ENCODE data around the gene HMOX2. TPM values are rescaled to one million over a fixed set of nuclear protein-coding genes. Genes with fewer than 3 reads are reported as not detected.

The HMOX2 gene
- total and polyA plus RNA-seq, 2 experiments from 2014 or later = 61.5 to 101 TPM

DNA sequence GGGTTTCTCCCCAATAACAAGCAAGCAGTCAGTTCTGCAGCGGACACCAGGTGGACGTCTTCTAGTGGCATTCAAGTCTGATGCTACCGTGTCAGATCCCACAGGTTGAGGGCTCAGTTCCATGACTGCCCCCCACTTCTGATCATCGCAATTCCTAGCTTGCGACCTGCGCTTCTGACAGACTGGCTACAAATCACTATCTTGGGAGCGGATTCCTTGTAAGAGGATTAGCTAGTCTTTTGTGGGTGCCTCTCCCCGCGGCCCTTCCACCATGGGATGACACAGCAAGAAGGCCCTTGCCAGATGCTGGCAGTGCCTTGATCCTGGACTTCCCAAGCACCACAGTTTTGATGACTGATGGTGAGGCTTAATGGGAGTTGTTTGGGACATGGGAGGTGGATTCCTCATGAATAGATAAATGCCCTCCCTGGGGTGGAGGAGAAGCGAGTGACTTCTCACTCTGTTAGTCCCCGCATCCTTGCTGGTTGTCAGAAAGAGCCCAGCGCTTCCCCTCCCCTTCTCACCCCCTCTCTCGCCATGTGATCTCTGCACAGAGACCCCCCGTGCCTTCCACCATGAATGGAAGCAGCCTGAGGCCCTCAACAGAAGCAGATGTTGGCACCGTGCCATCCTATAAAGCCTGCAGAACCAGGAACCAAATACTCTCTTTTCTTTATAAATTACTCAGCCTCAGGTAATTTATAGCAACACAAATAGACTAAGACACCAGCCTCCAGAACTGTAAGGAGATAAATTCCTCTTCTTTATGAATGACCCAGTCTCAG lies 43.3 kb downstream of the HMOX2 start:
- H3K4me1 ChIP-seq (ENCODE audit: low read depth) = no peaks in the 10 kb centered on the region
- no peaks in the 10 kb centered on the region for H3K36me3 ChIP-seq
- no peaks in the 10 kb centered on the region for H3K27me3 ChIP-seq
- DNase-seq (ENCODE audit: low read depth in 1 of 2, low spot score in 1 of 2) = no peak
- no peak overlapping the region for H3K27ac ChIP-seq
- no peak overlapping the region for H3K4me3 ChIP-seq
- TF ChIP-seq, protein P1, sequence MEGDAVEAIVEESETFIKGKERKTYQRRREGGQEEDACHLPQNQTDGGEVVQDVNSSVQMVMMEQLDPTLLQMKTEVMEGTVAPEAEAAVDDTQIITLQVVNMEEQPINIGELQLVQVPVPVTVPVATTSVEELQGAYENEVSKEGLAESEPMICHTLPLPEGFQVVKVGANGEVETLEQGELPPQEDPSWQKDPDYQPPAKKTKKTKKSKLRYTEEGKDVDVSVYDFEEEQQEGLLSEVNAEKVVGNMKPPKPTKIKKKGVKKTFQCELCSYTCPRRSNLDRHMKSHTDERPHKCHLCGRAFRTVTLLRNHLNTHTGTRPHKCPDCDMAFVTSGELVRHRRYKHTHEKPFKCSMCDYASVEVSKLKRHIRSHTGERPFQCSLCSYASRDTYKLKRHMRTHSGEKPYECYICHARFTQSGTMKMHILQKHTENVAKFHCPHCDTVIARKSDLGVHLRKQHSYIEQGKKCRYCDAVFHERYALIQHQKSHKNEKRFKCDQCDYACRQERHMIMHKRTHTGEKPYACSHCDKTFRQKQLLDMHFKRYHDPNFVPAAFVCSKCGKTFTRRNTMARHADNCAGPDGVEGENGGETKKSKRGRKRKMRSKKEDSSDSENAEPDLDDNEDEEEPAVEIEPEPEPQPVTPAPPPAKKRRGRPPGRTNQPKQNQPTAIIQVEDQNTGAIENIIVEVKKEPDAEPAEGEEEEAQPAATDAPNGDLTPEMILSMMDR (IDR thresholded peaks at IDR 0.05; ENCODE audit: low read depth, low read length) = no peak
- H3K9me3 ChIP-seq (ENCODE audit: low read depth) = no peaks in the 10 kb centered on the region

GRCh38 chr16:4520913-4521312 lies 44.7 kb downstream of the HMOX2 start:
- H3K4me3 ChIP-seq = no peak overlapping the region
- no peaks in the 10 kb centered on the region for H3K36me3 ChIP-seq
- no peaks in the 10 kb centered on the region for H3K27me3 ChIP-seq
- DNase-seq (ENCODE audit: low read depth in 1 of 2, low spot score in 1 of 2) = no peak
- no peaks in the 10 kb centered on the region for H3K9me3 ChIP-seq (ENCODE audit: low read depth)
- TF ChIP-seq, protein P1 (IDR thresholded peaks at IDR 0.05; ENCODE audit: low read depth, low read length) = no peak
- H3K27ac ChIP-seq = peak overlapping the region; percentile 16
- H3K4me1 ChIP-seq (ENCODE audit: low read depth) = no peaks in the 10 kb centered on the region

DNA sequence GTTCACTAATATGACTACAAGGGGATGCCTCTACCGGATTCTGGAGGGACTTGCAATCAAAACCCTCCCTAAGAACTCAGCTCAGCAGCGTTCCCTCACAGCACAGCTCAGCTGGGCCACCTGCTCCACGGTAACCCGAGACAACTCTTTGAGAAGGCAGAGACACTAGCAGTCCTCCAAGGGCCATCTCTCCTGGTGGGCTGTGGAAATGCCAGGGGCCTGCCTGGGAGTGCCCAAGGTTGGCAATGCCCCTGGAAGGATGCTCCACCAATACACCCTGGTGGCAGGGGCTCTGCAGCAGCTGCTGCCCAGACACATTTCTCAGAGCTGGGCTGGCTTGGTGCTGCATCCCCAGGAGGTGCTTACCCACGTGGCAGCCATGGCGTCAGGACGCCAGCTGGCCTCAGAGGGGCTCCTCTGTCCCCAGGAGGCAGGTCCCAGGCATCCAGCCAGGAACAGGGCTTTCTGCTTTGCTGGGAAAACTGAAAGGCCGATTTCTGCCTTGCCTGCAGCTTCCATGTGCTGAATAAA lies 45.9 kb downstream of the HMOX2 start:
- Histone ChIP-seq H3K4me1 (ENCODE audit: low read depth) (no peaks in the 10 kb centered on the region), H3K9me3 (ENCODE audit: low read depth) (no peaks in the 10 kb centered on the region), H3K27me3 (no peaks in the 10 kb centered on the region), H3K36me3 (no peaks in the 10 kb centered on the region), H3K4me3 (no peak overlapping the region), H3K27ac (no peak overlapping the region)
- peak in 1 of 2 donors; percentile 33 for DNase-seq (ENCODE audit: low read depth in 1 of 2, low spot score in 1 of 2)
- TF ChIP-seq, protein P1 (IDR thresholded peaks at IDR 0.05; ENCODE audit: low read depth, low read length) = no peak

DNA sequence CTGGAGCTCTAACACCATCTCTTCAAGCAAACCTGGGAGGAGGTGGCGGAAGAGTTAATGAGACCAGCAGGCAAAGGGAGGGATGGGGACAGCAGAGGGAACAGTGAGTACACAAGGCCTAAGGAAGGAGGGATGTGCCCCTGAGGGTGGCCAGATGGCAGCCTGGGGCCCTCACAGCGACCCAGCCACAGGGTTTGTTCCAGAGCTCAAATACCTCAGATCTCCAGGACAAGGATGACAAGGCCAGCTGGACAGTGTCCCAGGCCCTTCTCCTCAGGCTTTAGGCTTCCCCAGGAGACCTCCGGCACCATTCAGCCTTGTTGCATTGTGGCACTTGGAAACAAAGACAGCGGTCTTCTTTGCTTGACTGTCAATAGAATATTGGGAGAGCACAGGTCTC lies 47.5 kb downstream of the HMOX2 start:
- no peaks in the 10 kb centered on the region for H3K36me3 ChIP-seq
- TF ChIP-seq, protein P1 (IDR thresholded peaks at IDR 0.05; ENCODE audit: low read depth, low read length) = no peak
- H3K27me3 ChIP-seq = no peaks in the 10 kb centered on the region
- H3K27ac ChIP-seq = no peak overlapping the region
- DNase-seq (ENCODE audit: low read depth in 1 of 2, low spot score in 1 of 2) = no peak
- H3K4me3 ChIP-seq = no peak overlapping the region
- H3K9me3 ChIP-seq (ENCODE audit: low read depth) = no peaks in the 10 kb centered on the region
- no peaks in the 10 kb centered on the region for H3K4me1 ChIP-seq (ENCODE audit: low read depth)

- TF ChIP-seq, protein P1 (IDR thresholded peaks at IDR 0.05; ENCODE audit: low read depth, low read length) = no peak
- Histone ChIP-seq H3K4me3 (no peak overlapping the region), H3K36me3 (no peaks in the 10 kb centered on the region), H3K27me3 (no peaks in the 10 kb centered on the region), H3K9me3 (ENCODE audit: low read depth) (no peaks in the 10 kb centered on the region), H3K4me1 (ENCODE audit: low read depth) (peaks cover 9% of the 10 kb centered on the region), H3K27ac (no peak overlapping the region)
- no peak for DNase-seq (ENCODE audit: low read depth in 1 of 2, low spot score in 1 of 2)
Measured at GRCh38 chr16:4524571-4524970, 48.4 kb downstream of the HMOX2 start.

Measured in cardiac muscle cell (in vitro differentiated cells and primary cell).